Kidney epithelial cell (primary cell): ENCODE data around the gene SQSTM1. TPM values are rescaled to one million over a fixed set of nuclear protein-coding genes. Genes with fewer than 3 reads are reported as not detected.

Experiments used
- DNase-seq: peaks from one replicate; pipeline ENCODE4 v3.0.0-alpha.2; 2010; ENCODE audit warnings: low read depth
- H3K27me3 ChIP-seq: 2 replicates; pipeline ENCODE4 v1.6.0; 2011; ENCODE audit warnings: low read length; ENCODE audit not compliant: control insufficient read depth, insufficient read depth
- H3K36me3 ChIP-seq: 2 replicates; pipeline ENCODE4 v1.5.1; 2011; ENCODE audit warnings: low read length; ENCODE audit not compliant: control insufficient read depth, insufficient read depth
- H3K4me3 ChIP-seq: 2 replicates; pipeline ENCODE4 v1.5.1; 2011; ENCODE audit warnings: low read depth, mild to moderate bottlenecking, control low read depth, low read length
- total RNA-seq: library from RNA; depleted of rRNA; stranded (reverse); fragments of >200 nt; gene quantifications from 2 replicates; pipeline ENCODE4 v1.2.3, GENCODE V29; 2015
- TF ChIP-seq, protein P1 (sequence below): IDR thresholded peaks from 2 replicates; pipeline ENCODE4 v1.5.1; 2011; ENCODE audit warnings: mild to moderate bottlenecking, moderate library complexity, low read length, control low read depth, inconsistent platforms; ENCODE audit not compliant: insufficient read depth, poor library complexity, severe bottlenecking

The SQSTM1 gene
- total RNA-seq, 1 donor from 2014 or later: 905 TPM

DNA sequence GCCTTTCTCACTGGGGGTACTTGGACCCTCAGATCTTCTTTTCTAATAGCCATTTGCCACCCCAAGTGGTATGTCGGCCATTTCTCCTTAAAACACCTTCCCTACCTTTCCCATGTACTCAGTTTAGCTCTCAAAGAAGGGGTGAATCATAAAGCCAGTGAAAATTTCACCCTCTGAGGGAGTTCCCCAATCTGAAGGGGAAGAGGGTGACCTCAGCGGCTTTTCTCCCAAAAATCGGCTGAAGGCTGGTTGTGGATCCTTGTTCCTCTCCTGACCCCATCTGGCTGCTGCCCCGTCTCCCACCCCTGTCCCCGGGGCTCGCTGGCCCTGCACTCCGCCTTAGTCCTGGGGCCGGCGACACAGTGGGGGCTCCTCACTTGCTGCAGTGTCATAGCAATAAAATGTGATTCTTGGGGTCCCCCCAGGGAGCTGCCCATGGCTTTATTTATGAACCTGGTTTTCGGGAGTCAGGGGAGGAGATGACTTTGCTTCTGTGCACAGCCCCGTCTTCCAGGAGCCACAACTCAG is 44.2 kb upstream of the SQSTM1 start:
- Histone ChIP-seq H3K36me3 (peaks cover 4% of the 10 kb centered on the region), H3K4me3 (no peak overlapping the region), H3K27me3 (no peaks in the 10 kb centered on the region)
- no peak for DNase-seq
- TF ChIP-seq, protein P1, sequence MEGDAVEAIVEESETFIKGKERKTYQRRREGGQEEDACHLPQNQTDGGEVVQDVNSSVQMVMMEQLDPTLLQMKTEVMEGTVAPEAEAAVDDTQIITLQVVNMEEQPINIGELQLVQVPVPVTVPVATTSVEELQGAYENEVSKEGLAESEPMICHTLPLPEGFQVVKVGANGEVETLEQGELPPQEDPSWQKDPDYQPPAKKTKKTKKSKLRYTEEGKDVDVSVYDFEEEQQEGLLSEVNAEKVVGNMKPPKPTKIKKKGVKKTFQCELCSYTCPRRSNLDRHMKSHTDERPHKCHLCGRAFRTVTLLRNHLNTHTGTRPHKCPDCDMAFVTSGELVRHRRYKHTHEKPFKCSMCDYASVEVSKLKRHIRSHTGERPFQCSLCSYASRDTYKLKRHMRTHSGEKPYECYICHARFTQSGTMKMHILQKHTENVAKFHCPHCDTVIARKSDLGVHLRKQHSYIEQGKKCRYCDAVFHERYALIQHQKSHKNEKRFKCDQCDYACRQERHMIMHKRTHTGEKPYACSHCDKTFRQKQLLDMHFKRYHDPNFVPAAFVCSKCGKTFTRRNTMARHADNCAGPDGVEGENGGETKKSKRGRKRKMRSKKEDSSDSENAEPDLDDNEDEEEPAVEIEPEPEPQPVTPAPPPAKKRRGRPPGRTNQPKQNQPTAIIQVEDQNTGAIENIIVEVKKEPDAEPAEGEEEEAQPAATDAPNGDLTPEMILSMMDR: no peak

DNA sequence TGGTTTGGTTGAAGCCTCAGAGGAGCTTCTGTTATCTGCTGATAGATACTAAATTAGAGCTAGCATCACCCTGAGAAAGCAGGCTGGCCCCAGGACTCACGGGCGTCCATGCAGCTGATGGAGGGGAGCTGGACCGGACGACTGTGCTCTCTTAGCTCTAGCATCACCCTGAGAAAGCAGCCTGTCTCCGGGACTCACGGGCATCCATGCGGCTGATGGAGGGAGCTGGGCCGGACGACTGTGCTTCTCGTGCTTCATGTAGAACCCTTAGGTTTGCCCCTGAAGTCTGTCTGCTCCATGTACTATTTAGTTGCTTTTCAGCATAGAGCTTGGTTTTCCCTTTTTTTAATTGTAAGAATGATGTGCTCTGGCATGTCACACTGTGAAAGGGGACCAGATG is 43.2 kb upstream of the SQSTM1 start:
- TF ChIP-seq, protein P1: no peak
- H3K36me3 ChIP-seq: peaks cover 2% of the 10 kb centered on the region
- H3K4me3 ChIP-seq: no peak overlapping the region
- no peak for DNase-seq
- H3K27me3 ChIP-seq: no peaks in the 10 kb centered on the region

GRCh38 chr5:179777909-179778308 is 42.8 kb upstream of the SQSTM1 start:
- H3K4me3 ChIP-seq: no peak overlapping the region
- H3K27me3 ChIP-seq: no peaks in the 10 kb centered on the region
- H3K36me3 ChIP-seq: peaks cover 2% of the 10 kb centered on the region
- DNase-seq: no peak
- TF ChIP-seq, protein P1: no peak

DNA sequence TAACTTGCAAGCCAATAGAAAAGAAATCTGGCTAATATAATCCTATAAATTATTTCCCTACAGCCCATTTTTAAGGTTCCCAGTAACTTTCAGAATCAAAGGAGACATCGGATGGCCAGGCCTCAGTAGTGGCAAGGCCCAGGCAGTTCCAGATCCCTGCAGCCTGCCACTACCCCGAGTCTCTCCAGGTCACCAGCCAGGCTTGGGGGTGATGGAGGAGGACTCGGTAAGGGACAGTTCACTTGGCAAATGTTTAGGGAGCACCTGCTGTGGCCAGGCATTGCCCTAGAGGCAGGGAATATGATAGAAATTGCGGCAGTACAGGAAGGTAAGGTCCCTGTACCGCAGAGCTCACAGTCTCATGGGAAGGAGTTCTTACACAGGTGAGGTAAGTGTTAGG is 42.1 kb upstream of the SQSTM1 start:
- no peak overlapping the region for H3K4me3 ChIP-seq
- TF ChIP-seq, protein P1: no peak
- DNase-seq: no peak
- no peaks in the 10 kb centered on the region for H3K27me3 ChIP-seq
- H3K36me3 ChIP-seq: peaks cover 2% of the 10 kb centered on the region

GRCh38 chr5:179779826-179780225 is 40.9 kb upstream of the SQSTM1 start:
- TF ChIP-seq, protein P1: no peak
- DNase-seq: no peak
- no peaks in the 10 kb centered on the region for H3K36me3 ChIP-seq
- no peak overlapping the region for H3K4me3 ChIP-seq
- H3K27me3 ChIP-seq: no peaks in the 10 kb centered on the region

GRCh38 chr5:179780362-179780761 is 40.3 kb upstream of the SQSTM1 start:
- Histone ChIP-seq H3K36me3 (no peaks in the 10 kb centered on the region), H3K4me3 (no peak overlapping the region), H3K27me3 (no peaks in the 10 kb centered on the region)
- TF ChIP-seq, protein P1: no peak
- DNase-seq: no peak
